HPDE6-E6E7 (cell line): Measurements from ENCODE around the gene HS3ST5.
"Not testable (repeated sequence)": the region's sequence is repeated elsewhere in the genome, so short reads cannot be mapped to it uniquely, and the experiment has no call there.

Source experiments
- DNase-seq: peaks from one replicate; pipeline ENCODE4 v3.0.0; 2011; ENCODE audit warnings: missing footprints; ENCODE audit errors: extremely low spot score

Gene HS3ST5

GRCh38 chr6:114276783-114277182, 66.0 kb downstream of the HS3ST5 start:
- no peak for DNase-seq

- DNase-seq: no peak
Measured at GRCh38 chr6:114274836-114275235, 68.0 kb downstream of the HS3ST5 start.

GRCh38 chr6:114272582-114272981, 70.2 kb downstream of the HS3ST5 start:
- no peak for DNase-seq

- no peak for DNase-seq
Measured at GRCh38 chr6:114271405-114271804, 71.4 kb downstream of the HS3ST5 start.

GRCh38 chr6:114267897-114268296, 74.9 kb downstream of the HS3ST5 start:
- no peak for DNase-seq

- DNase-seq: no peak
Measured at GRCh38 chr6:114260810-114261209, 82.0 kb downstream of the HS3ST5 start.

- no peak for DNase-seq
Measured at GRCh38 chr6:114258376-114258775, 84.4 kb downstream of the HS3ST5 start.

GRCh38 chr6:114253431-114253830, 89.4 kb downstream of the HS3ST5 start:
- DNase-seq: peak; percentile 4

GRCh38 chr6:114249522-114249921, 93.3 kb downstream of the HS3ST5 start:
- no peak for DNase-seq

- DNase-seq: no peak
Measured at GRCh38 chr6:114247101-114247500, 95.7 kb downstream of the HS3ST5 start.

- DNase-seq: peak; percentile 10
Measured at GRCh38 chr6:114240796-114241195, 102.0 kb downstream of the HS3ST5 start.

- no peak for DNase-seq
Measured at GRCh38 chr6:114228675-114229074, 114.1 kb downstream of the HS3ST5 start.

- DNase-seq: no peak
Measured at GRCh38 chr6:114227944-114228468, 114.8 kb downstream of the HS3ST5 start.

- no peak for DNase-seq
Measured at GRCh38 chr6:114220241-114220640, 122.6 kb downstream of the HS3ST5 start.

GRCh38 chr6:114218437-114219340, 124.1 kb downstream of the HS3ST5 start:
- no peak for DNase-seq

- not testable (repeated sequence) for DNase-seq
Measured at GRCh38 chr6:114217996-114218395, 124.8 kb downstream of the HS3ST5 start.

- DNase-seq: no peak
Measured at GRCh38 chr6:114216789-114217467, 125.9 kb downstream of the HS3ST5 start.

GRCh38 chr6:114210467-114210866, 132.4 kb downstream of the HS3ST5 start:
- no peak for DNase-seq

- DNase-seq: no peak
Measured at GRCh38 chr6:114203460-114203859, 139.4 kb downstream of the HS3ST5 start.

- no peak for DNase-seq
Measured at GRCh38 chr6:114202389-114202788, 140.4 kb downstream of the HS3ST5 start.

GRCh38 chr6:114200891-114201290, 141.9 kb downstream of the HS3ST5 start:
- no peak for DNase-seq

GRCh38 chr6:114195631-114196403, 147.0 kb downstream of the HS3ST5 start:
- no peak for DNase-seq
